ENCODE measurements around the gene OR51E2. TPM values are rescaled to one million over a fixed set of nuclear protein-coding genes. Genes with fewer than 3 reads are reported as not detected.

OR51E2 gene
- total RNA-seq, 1 donor from 2014 or later, result not detected

- Mint-ChIP-seq H3K4me3 (ENCODE audit: low read depth) (no peak overlapping the region), H3K4me1 (ENCODE audit: low read depth) (no peaks in the 10 kb centered on the region), H3K9me3 (ENCODE audit: low read depth) (no peaks in the 10 kb centered on the region), H3K27ac (no peak overlapping the region), H3K27me3 (no peaks in the 10 kb centered on the region), H3K36me3 (ENCODE audit: insufficient read depth) (no peaks in the 10 kb centered on the region)
- no peak for TF ChIP-seq CTCF (IDR thresholded peaks at IDR 0.05; ENCODE audit: unreplicated experiment)
- no peak for DNase-seq (ENCODE audit: low spot score, unreplicated experiment)
Observed at GRCh38 chr11:4664183-4664582, 33.5 kb downstream of the OR51E2 start.

- Mint-ChIP-seq H3K36me3 (ENCODE audit: insufficient read depth) (no peaks in the 10 kb centered on the region), H3K9me3 (ENCODE audit: low read depth) (no peaks in the 10 kb centered on the region), H3K4me3 (ENCODE audit: low read depth) (no peak overlapping the region), H3K27ac (no peak overlapping the region), H3K27me3 (no peaks in the 10 kb centered on the region), H3K4me1 (ENCODE audit: low read depth) (peaks cover 6% of the 10 kb centered on the region)
- no peak for DNase-seq (ENCODE audit: low spot score, unreplicated experiment)
- TF ChIP-seq CTCF (IDR thresholded peaks at IDR 0.05; ENCODE audit: unreplicated experiment), result no peak
Observed at GRCh38 chr11:4662876-4663275, 34.8 kb downstream of the OR51E2 start.

GRCh38 chr11:4658629-4659445, 38.8 kb downstream of the OR51E2 start:
- TF ChIP-seq CTCF (IDR thresholded peaks at IDR 0.05; ENCODE audit: unreplicated experiment), result no peak
- H3K36me3 Mint-ChIP-seq (ENCODE audit: insufficient read depth), result no peaks in the 10 kb centered on the region
- H3K27me3 Mint-ChIP-seq, result no peaks in the 10 kb centered on the region
- peaks cover 6% of the 10 kb centered on the region for H3K4me1 Mint-ChIP-seq (ENCODE audit: low read depth)
- no peaks in the 10 kb centered on the region for H3K9me3 Mint-ChIP-seq (ENCODE audit: low read depth)
- DNase-seq (ENCODE audit: low spot score, unreplicated experiment), result no peak
- H3K27ac Mint-ChIP-seq, result no peak overlapping the region
- H3K4me3 Mint-ChIP-seq (ENCODE audit: low read depth), result no peak overlapping the region

GRCh38 chr11:4654635-4655369, 42.9 kb downstream of the OR51E2 start:
- no peak for DNase-seq (ENCODE audit: low spot score, unreplicated experiment)
- peaks cover 3% of the 10 kb centered on the region for H3K27me3 Mint-ChIP-seq
- H3K4me1 Mint-ChIP-seq (ENCODE audit: low read depth), result peaks cover 6% of the 10 kb centered on the region
- H3K36me3 Mint-ChIP-seq (ENCODE audit: insufficient read depth), result no peaks in the 10 kb centered on the region
- no peak for TF ChIP-seq CTCF (IDR thresholded peaks at IDR 0.05; ENCODE audit: unreplicated experiment)
- no peaks in the 10 kb centered on the region for H3K9me3 Mint-ChIP-seq (ENCODE audit: low read depth)
- H3K4me3 Mint-ChIP-seq (ENCODE audit: low read depth), result no peak overlapping the region
- no peak overlapping the region for H3K27ac Mint-ChIP-seq

DNA sequence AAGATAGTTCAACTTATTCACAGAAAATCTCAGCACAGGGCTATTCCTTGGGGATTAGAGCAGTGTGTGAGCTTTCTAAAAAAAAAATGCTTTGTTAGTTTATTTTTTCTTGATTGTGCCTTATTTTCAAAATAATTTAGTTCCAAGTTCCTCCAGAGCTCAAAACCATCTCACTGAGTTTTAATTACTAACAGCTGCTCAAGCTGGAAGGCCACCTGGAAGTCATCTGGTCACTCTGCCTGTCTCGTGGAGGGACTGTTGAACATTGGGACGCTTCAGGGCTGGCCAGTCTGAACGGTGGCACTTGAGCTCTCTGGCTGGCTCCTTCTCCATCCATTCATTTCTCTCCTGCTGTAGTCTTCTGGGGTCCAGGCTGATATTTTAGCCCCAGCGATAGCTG, 49.9 kb downstream of the OR51E2 start:
- Mint-ChIP-seq H3K9me3 (ENCODE audit: low read depth) (no peaks in the 10 kb centered on the region), H3K27me3 (peaks cover 13% of the 10 kb centered on the region), H3K4me3 (ENCODE audit: low read depth) (no peak overlapping the region), H3K4me1 (ENCODE audit: low read depth) (peaks cover 2% of the 10 kb centered on the region), H3K27ac (no peak overlapping the region), H3K36me3 (ENCODE audit: insufficient read depth) (no peaks in the 10 kb centered on the region)
- DNase-seq (ENCODE audit: low spot score, unreplicated experiment), result no peak
- no peak for TF ChIP-seq CTCF (IDR thresholded peaks at IDR 0.05; ENCODE audit: unreplicated experiment)
